ENCODE data around the gene SMCO4.

Gene SMCO4

DNA sequence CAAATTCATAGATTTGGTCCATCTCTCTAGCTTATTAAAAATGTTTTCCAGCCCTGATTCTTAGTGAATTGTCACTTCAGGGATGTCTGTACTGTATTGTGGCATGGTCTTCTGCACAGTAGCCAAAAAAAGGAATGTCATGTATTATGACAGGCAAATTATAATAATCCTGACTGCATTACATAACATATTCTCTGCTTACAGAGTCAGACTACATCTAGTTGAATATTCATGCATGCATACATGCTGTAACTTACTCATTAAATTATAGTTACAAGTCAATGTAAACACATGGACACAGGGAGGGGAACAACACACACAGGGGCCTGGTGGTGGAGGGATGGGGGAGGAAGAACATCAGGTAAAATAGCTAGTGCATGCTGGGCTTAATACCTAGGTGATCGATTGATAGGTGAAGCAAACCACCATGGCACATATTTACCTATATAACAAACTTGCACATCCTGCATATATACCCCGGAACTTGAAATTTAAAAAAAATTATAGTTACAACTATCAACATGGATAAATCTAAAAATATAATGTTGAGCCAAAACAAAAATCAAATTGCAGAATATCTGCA is 31.5 kb upstream of the SMCO4 start:
- Histone ChIP-seq H2AFZ (ENCODE audit: low read depth) (no peak overlapping the region), H3K9ac (no peak overlapping the region)
- no peak for TF ChIP-seq CTCF (conservative IDR thresholded peaks at IDR 0.05; ENCODE audit: low read depth, low read length)

DNA sequence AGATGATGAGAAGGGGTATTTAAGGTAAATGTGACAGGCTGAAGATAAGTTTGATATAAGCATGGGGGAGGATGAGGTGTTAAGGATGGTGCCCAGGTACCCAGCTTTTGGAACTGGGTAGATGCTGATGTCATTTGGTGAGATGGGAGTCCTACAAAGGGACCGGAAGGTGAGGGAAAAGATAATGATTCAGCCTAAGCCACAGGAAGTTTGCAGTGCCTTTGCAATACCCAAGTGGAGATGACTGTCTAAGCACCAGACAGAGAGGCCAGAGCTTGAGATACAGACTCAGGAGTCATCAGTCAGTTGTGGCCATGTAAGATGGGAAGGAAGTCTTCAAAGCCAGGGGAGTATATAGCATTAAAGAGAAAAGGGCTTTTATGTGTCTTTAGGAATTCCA is 30.0 kb upstream of the SMCO4 start:
- no peak for TF ChIP-seq CTCF (conservative IDR thresholded peaks at IDR 0.05; ENCODE audit: low read depth, low read length)
- Histone ChIP-seq H3K27me3 (ENCODE audit: insufficient read depth, low read depth) (no peaks in the 10 kb centered on the region), H3K9ac (no peak overlapping the region), H3K4me1 (ENCODE audit: low read depth, poor library complexity, severe bottlenecking) (no peaks in the 10 kb centered on the region), H3K4me2 (no peak overlapping the region), H4K20me1 (ENCODE audit: insufficient read depth) (no peaks in the 10 kb centered on the region), H3K36me3 (ENCODE audit: insufficient read depth) (no peaks in the 10 kb centered on the region), H3K4me3 (IDR thresholded peaks at IDR 0.05; ENCODE audit: insufficient read depth, low read depth, low read length) (no peak overlapping the region), H3K79me2 (ENCODE audit: insufficient read depth, low read depth) (no peaks in the 10 kb centered on the region), H2AFZ (ENCODE audit: low read depth) (no peak overlapping the region), H3K27ac (no peak overlapping the region)

More for the DNA sequence above, 31.5 kb upstream of the SMCO4 start:
- H3K36me3 ChIP-seq (ENCODE audit: insufficient read depth), result no peaks in the 10 kb centered on the region
- no peak overlapping the region for H3K4me3 ChIP-seq (IDR thresholded peaks at IDR 0.05; ENCODE audit: insufficient read depth, low read depth, low read length)
- no peaks in the 10 kb centered on the region for H3K27me3 ChIP-seq (ENCODE audit: insufficient read depth, low read depth)
- H4K20me1 ChIP-seq (ENCODE audit: insufficient read depth), result no peaks in the 10 kb centered on the region
- no peaks in the 10 kb centered on the region for H3K4me1 ChIP-seq (ENCODE audit: low read depth, poor library complexity, severe bottlenecking)
- no peaks in the 10 kb centered on the region for H3K79me2 ChIP-seq (ENCODE audit: insufficient read depth, low read depth)
- H3K4me2 ChIP-seq, result no peak overlapping the region
- no peak overlapping the region for H3K27ac ChIP-seq

DNA sequence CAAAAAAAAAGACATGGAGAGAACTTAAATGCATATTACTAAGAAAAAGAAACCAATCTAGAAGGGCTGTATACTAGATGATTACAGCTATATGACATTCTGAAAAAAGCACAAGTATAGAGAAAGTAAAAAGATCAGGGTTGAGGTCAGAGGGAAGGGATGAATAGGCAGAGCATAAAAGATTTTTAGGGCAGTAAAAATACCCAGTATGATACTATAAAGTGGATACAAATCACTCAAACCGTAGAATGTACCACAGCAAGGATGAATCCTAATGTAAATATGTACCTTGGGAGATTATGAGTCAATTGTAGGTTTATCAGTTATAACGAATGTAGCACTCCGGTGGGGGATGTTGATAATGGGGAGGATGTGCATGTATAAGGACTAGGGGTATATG is 29.4 kb upstream of the SMCO4 start:
- H3K79me2 ChIP-seq (ENCODE audit: insufficient read depth, low read depth), result no peaks in the 10 kb centered on the region
- H4K20me1 ChIP-seq (ENCODE audit: insufficient read depth), result no peaks in the 10 kb centered on the region
- TF ChIP-seq CTCF (conservative IDR thresholded peaks at IDR 0.05; ENCODE audit: low read depth, low read length), result no peak
- no peaks in the 10 kb centered on the region for H3K27me3 ChIP-seq (ENCODE audit: insufficient read depth, low read depth)
- H3K4me3 ChIP-seq (IDR thresholded peaks at IDR 0.05; ENCODE audit: insufficient read depth, low read depth, low read length), result no peak overlapping the region
- no peaks in the 10 kb centered on the region for H3K36me3 ChIP-seq (ENCODE audit: insufficient read depth)
- no peak overlapping the region for H3K4me2 ChIP-seq
- no peak overlapping the region for H2AFZ ChIP-seq (ENCODE audit: low read depth)
- H3K9ac ChIP-seq, result no peak overlapping the region
- no peak overlapping the region for H3K27ac ChIP-seq
- H3K4me1 ChIP-seq (ENCODE audit: low read depth, poor library complexity, severe bottlenecking), result no peaks in the 10 kb centered on the region

- no peak for TF ChIP-seq CTCF (conservative IDR thresholded peaks at IDR 0.05; ENCODE audit: low read depth, low read length)
- no peaks in the 10 kb centered on the region for H3K4me1 ChIP-seq (ENCODE audit: low read depth, poor library complexity, severe bottlenecking)
- H3K9ac ChIP-seq, result no peak overlapping the region
- H3K4me3 ChIP-seq (IDR thresholded peaks at IDR 0.05; ENCODE audit: insufficient read depth, low read depth, low read length), result no peak overlapping the region
- no peak overlapping the region for H2AFZ ChIP-seq (ENCODE audit: low read depth)
- no peak overlapping the region for H3K27ac ChIP-seq
- H3K4me2 ChIP-seq, result no peak overlapping the region
- no peaks in the 10 kb centered on the region for H3K27me3 ChIP-seq (ENCODE audit: insufficient read depth, low read depth)
- no peaks in the 10 kb centered on the region for H3K36me3 ChIP-seq (ENCODE audit: insufficient read depth)
- H3K79me2 ChIP-seq (ENCODE audit: insufficient read depth, low read depth), result no peaks in the 10 kb centered on the region
- H4K20me1 ChIP-seq (ENCODE audit: insufficient read depth), result no peaks in the 10 kb centered on the region
These were observed 29.0 kb upstream of the SMCO4 start for GRCh38 chr11:93572171-93572570.

Measured in KMS-11 (cell line).